Right ventricle myocardium inferior (tissue), 1 donor: Measurements from ENCODE around the gene TUBB. TPM values are rescaled to one million over a fixed set of nuclear protein-coding genes. Genes with fewer than 3 reads are reported as not detected.

Source experiments
- ATAC-seq: fragments of 200-7000 bp; cut with Tn5 transposase; one replicate; pipeline ENCODE4 v1.9.1; 2020; ENCODE audit warnings: mild to moderate bottlenecking, moderate library complexity
- DNase-seq: peaks from one replicate; pipeline ENCODE4 v3.0.0; 2021; ENCODE audit errors: missing footprints
- intact Hi-C: fragments of 100-400 bp; cut with DNase I; formaldehyde crosslinking; loops from one replicate; pipeline ENCODE4 v1.11.0; 2022
- total RNA-seq: library from RNA; stranded (reverse); fragmentation: NEBNext Ultra II Directional; extraction: Animal tissue kit (Norgen Biotek cat#: 25700); gene quantifications from one replicate; pipeline ENCODE4 v1.2.1, GENCODE V29; 2021
- donor health status: DM: no; HTN: yes; CAD: no; lungs with severe emphysema.

TUBB gene
- total RNA-seq, 1 donor from 2014 or later, result 254 TPM

DNA sequence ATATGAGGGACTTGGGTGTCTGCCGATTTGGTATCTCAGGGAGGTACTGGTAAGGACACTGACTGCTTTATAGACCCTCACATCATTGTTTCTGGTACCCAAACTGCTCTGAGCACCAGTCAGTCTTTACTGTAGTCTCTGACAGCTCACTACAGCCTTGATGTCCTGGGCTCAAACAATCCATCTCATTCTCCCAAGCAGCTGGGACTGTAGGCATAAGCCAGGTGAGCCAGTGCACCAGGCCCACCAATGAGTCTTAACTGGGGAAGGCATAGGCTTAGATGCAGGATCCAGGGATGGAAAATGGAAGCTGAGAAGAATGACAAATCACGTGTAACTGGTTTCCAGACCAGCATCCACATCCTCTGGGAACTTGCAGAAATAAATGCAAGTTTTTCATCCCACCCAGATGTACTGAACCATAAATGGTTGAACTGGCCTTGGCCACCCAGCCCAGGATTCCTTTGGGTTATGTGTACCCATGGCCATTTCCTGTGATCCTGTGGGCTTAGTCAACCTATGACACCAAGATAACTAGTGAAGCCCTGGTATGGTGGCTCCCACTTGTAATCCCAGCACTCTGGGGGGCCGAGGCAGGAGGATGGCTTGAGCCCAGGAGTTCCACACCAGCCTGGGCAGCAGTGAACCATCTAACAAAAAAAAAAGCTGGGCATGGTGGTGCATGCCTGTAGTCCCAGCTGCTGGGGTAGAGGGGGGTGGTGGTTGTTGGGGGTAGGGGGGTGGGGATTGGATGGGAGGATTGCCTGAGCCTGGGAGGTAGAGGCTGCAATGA, 5.8 kb downstream of the TUBB start:
- DNase-seq (no peak), ATAC-seq (no peak)
- intact Hi-C loops, result loop anchor here (10.0 kb wide), 1 partner anchor 241 kb away; the partner anchor contains the start of gene HLA-E

DNA sequence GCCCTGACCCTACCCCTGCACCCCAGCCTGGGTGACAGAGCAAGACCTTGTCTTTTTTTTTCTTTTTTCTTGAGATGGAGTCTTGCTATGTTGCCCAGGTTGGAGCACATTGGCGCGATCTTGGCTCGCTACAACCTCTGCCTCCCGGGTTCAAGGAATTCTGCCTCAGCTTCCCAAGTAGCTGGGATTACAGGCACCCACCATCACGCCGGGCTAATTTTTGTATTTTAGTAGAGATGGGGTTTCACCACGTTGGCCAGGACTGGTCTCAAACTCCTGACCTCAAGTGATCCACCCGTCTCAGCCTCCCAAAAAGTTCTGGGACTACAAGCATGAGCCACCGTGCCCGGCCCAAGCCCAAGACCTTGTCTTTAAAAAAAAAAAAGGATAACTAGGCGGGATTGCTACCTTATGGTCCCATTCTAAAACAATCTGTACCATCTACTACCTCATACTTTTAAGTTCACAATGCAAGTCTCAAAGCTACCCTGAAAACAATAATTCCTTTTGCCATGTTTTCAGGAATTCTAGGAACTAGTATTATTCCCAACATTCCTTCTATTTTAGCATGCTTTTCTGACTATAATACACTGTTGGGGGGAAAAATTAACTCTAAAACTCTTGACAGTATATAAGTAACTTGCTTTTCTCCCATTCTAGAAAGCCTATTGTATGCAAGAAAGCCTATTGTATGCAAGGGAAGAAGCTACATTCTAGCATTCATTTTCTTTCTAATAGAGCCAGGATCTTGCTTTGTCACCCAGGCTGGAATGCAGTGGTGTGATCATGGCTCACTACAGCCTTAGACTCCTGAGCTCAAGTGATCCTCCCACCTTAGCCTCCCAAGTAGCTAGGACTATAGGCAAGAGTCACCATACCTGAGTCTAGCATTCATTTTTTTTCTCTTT, 6.6 kb downstream of the TUBB start:
- intact Hi-C loops, result loop anchor here (10.0 kb wide), 1 partner anchor 242 kb away; the partner anchor contains the start of gene HLA-E
- DNase-seq (no peak), ATAC-seq (no peak)

DNA sequence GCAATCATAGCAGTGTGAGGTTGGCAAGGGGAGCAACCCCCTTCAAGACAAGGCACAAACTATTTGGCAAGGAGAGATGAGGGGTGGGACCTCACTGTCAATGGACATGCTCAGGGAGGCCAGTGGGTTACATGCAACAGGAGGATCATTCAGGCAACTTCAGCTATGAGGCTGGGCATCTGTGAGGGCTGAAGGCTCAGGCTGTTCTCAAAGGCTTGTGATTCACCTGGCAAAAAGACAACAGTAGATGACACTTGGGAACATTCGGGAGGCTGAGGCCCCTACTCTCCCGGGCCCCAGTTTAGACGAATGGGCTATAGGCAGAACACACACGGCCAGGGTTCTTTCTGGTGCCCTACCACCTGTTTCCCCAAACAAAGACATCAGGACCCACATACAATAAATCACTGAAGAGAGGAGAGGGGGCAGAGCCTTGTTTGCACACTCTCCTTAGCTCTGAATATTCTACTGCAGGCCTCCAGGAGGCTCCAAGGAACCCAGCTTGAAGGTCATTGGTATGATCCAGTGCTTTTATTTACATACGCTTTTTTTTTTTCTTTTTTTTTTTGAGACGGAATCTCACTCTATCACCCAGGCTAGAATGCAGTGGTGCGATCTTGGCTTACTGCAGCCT, 7.9 kb downstream of the TUBB start:
- no peak for ATAC-seq
- intact Hi-C loops, result loop anchor here (10.0 kb wide), 1 partner anchor 243 kb away; the partner anchor contains the start of gene HLA-E
- no peak for DNase-seq

GRCh38 chr6:30730601-30731435, 10.7 kb downstream of the TUBB start:
- DNase-seq (peak; percentile 80), ATAC-seq (peak; percentile 64)
- intact Hi-C loops, result loop anchor here (5.0 kb wide), 1 partner anchor 151 kb away; the partner anchor contains the start of gene DDR1

DNA sequence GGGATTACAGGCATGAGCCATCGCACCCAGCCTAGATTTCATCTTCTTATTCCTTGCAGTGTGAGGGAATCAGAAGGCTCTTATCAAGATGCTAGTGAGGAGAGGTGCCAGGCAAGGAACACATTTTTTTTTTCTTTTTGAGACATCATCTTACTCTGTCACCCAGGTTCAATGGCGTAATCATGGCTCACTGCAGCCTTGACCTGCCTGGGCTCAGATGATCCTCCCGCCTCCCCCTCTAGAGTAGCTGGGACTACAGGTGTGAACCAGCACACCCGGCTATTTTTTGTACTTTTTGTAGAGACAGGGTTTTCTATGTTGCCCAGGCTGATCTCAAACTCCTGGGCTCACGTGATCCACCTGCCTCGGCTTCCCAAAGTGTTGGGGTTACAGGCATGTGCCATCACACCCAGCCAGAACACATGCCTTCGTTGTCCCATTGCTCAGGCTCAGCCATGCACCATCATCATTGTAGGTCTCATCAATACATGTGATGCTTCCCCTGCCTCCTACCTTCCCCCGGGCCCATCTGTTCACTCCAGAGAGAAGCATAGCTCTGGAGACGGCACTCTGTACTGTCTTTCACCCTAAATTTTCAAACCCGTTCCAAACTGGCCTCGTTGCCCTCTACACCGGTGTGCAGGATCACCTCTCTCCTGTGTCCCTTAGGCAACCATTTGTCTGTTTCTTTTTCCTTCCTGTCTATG, 12.2 kb downstream of the TUBB start:
- intact Hi-C loops, result loop anchor here (5.0 kb wide), 1 partner anchor 150 kb away; the partner anchor contains the start of gene DDR1
- DNase-seq, result no peak
- ATAC-seq, result no peak

DNA sequence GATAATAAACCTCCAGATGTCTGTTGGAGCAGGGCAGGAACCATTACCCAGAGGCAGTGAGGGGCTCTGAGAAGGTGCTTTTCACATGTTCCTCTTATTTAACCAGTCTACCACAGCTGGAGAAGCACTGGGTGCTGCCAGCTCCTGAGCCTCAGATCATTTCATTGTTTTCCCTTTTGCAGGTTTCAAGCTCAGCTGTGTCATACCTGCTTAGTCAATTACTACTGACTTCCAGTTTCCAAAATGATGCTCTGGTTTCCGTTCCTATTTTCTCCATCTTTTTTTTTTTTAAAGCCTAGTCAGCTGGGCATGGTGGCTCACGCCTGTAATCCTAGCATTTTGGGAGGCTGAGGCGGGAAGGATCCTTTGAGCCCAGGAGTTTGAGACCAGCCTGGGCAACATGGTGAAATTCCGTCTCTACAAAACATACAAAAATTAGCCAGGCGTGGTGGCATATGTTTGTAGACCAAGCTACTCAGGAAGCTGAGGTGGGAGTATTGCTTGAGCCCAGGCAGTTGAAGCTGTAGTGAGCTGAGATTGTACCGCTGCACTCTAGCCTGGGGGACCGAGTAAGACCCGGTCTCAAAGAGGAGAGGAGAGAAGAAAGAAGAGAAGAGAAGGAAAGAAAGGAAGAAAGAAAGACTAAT, 15.6 kb downstream of the TUBB start:
- no peak for ATAC-seq
- intact Hi-C loops, result no loop called here
- DNase-seq, result no peak

- DNase-seq (no peak), ATAC-seq (no peak)
- intact Hi-C loops, result no loop called here
These were observed 18.4 kb downstream of the TUBB start for GRCh38 chr6:30738532-30738931.

- intact Hi-C loops, result loop anchor here (5.0 to 10.0 kb wide), 3 partner anchors 137 to 344 kb away; no protein-coding TSS in a partner anchor
- no peak for ATAC-seq
- DNase-seq, result no peak
These were observed 20.4 kb downstream of the TUBB start for GRCh38 chr6:30740540-30740870.

DNA sequence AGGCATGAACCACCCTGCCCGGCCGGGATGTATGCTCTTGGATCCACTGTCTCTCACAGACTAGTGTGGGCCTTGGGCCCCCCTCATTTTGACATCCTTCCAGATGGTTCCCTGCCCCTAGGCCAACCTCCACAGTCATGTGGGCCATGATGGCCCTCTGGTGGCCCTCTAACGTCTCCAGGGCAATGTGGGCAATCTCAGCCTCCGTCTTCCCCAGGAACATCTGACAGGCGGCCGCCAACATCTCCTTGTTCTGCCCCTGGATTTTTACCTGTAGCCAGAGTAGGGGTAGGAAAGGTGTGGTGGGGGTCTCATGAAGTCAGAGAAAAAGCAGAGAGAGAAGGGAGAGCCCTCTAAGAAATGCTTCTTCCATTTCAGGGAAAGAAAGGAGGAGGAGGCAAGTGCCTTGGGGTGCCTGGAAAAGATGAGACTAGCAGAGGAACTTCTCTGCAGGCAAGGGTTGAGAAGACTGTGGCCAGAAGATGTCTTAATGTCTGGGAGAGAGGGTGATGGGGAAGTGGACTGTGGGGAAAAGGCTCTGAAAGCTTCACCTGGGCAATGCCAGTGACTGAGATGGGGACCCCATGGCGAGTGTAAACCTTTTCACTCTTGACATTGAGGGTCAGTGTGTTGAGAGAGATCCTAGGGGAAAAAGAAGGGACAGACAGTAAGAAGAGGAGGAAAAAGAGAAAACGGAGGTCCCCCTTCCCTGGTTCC, 21.1 kb downstream of the TUBB start:
- intact Hi-C loops, result loop anchor here (5.0 to 10.0 kb wide), 3 partner anchors 136 to 344 kb away; no protein-coding TSS in a partner anchor
- ATAC-seq (no peak), DNase-seq (no peak)

- DNase-seq, result no peak
- intact Hi-C loops, result loop anchor here (2.0 to 10.0 kb wide), 5 partner anchors 21 to 343 kb away; partner anchors contain the start of gene TUBB
- peak; percentile 27 for ATAC-seq
These were observed 21.7 kb downstream of the TUBB start for GRCh38 chr6:30741789-30742315.

DNA sequence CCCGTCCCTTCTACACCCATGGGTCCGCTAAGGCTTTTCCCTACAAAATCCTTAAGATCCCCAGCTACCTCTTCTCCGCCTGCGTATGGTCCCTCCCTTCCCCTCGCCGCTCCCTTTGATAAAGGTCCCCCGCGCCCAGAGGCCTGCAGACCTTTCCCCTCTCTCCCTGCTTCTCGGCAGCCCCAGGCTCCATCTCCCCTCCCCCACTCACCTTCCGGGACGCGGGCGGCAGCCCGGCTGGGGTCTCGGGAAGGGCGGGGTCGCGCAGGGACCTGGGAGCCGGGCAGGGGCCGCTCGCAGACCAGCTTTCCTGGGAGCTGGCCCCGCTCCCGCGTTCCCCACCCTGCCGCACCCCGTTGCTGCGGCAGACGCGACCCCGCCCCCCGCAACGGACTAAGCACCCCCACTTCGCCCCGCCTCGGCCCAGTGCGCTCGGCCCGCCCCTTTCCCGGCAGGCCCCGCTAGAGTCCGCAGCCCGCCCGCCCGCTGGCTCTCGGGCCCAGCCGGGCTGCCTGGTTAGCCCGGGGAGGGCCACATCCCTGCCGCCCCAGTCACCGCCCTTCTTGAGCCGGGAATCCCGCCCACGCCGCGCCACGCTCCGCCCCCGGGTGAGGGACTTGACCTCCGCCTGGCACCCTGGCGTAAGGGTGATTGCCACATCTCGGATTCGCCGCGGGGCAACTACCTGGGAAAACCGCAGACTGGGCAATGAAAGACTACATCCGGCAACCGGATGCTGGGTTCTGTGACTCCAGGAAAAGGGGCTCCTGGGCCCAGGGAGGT, 22.4 kb downstream of the TUBB start, which contains the start of gene FLOT1:
Gene FLOT1 (minus strand): TSS at position 372 of the 783 bp plus-strand sequence. CDS start 498 bp downstream, outside the sequence.
- ATAC-seq (peak; percentile 96), DNase-seq (peak; percentile 99)
- intact Hi-C loops, result loop anchor here (2.0 to 10.0 kb wide), 5 partner anchors 22 to 342 kb away; partner anchors contain the start of gene TUBB

DNA sequence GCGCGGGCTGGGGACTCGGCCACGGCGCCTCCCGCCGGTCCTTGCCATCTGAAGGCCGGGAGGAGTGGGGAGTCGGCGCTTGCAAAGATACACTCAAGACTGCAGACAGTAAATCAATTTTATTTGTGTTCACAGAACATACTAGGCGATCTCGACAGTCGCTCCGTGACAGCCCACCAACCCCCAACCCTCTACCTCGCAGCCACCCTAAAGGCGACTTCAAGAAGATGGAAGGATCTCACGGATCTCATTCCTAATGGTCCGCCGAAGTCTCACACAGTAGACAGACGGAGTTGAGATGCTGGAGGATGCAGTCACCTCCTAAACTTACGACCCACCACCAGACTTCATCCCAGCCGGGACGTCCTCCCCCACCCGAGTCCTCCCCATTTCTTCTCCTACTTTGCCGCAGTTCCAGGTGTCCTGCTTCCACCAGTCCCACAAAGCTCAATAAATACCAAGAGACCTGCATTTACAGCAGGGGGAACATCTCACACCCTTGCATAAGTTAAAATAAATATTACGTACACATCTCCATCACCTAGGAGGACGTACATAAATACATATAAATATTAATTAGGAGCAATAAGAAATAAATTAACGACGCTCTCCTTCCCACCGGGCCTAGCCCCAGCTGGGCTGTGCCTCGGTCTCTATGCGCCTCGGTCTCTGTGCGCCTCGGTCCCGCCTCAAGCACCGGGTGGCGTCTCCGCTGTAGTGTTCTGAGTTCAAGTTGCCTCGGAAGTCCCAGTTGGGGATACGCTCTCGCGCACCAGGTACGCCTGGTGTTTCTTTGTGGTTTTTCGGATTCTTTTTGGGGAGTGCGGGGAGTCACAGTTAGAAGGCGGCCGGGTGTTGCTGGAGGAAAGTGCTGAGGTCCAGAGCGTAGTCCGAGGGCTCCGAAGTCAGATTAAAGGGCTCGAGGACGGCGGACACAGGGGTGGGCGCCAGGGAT, 23.2 kb downstream of the TUBB start:
- peak; percentile 2 for ATAC-seq
- intact Hi-C loops, result loop anchor here (2.0 to 10.0 kb wide), 6 partner anchors 23 to 341 kb away; partner anchors contain the start of gene TUBB
- peak; percentile 79 for DNase-seq

- DNase-seq, result peak; percentile 91
- ATAC-seq, result peak; percentile 60
- intact Hi-C loops, result loop anchor here (2.0 to 10.0 kb wide), 4 partner anchors 85 to 341 kb away; no protein-coding TSS in a partner anchor
These were observed 24.1 kb downstream of the TUBB start, which contains the start of gene IER3 for GRCh38 chr6:30744054-30744805. IER3 (minus strand) TSS chr6:30744547; CDS start chr6:30744518, 29 bp downstream.
